ENCODE data around the gene CAPN10. TPM values are rescaled to one million over a fixed set of nuclear protein-coding genes. Genes with fewer than 3 reads are reported as not detected.
"Not testable (repeated sequence)": the region's sequence is repeated elsewhere in the genome, so short reads cannot be mapped to it uniquely, and the experiment has no call there.

The CAPN10 gene
- total RNA-seq, 1 experiment from 2014 or later, result 5.7 TPM

DNA sequence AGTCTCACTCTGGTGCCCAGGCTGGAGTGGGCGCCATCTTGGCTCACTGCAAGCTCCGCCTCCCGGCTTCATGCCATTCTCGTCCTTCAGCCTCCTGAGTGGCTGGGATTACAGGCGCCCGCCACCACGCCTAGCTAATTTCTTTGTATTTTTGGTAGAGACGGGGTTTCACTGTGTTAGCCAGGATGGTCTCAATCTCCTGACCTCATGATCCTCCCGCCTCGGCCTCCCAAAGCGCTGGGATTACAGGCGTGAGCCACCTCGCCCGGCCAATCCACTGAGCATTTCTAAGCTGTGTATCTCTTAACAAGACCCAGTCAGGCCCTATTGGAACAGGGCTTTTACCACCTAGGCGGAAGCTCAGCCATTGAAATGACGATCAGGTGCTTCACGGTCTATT lies 23.3 kb upstream of the CAPN10 start:
- not testable (repeated sequence) for DNase-seq (ENCODE audit: low spot score)

DNA sequence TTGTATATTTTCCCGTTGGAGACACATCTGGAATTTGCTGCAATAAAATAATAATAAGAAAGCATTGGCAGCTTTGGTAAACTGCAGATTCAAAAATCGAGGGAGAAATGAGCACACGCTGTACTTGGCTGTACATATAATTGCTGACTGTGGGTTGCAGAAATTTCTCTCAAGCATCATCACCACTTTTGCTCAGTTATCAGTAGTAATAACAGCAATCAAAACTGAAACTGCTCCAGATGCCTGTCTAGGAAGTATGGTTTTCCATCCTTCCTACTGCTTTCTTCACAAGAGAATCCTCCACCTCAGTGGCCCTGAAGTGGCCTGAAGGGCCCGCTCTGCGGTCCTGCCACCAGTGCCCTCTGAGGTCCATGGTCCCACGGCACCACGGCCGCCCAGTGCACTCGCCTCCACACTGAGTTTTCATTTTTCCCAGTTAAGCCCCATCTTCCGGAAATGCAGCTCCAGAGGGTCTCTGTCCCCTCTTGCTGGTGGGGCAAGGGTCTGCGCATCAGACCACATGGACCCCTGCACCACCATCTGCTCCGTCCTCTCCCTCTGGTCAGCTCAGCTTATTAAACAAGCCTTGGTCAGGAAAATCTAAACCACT lies 22.5 kb upstream of the CAPN10 start:
- DNase-seq (ENCODE audit: low spot score), result no peak

DNA sequence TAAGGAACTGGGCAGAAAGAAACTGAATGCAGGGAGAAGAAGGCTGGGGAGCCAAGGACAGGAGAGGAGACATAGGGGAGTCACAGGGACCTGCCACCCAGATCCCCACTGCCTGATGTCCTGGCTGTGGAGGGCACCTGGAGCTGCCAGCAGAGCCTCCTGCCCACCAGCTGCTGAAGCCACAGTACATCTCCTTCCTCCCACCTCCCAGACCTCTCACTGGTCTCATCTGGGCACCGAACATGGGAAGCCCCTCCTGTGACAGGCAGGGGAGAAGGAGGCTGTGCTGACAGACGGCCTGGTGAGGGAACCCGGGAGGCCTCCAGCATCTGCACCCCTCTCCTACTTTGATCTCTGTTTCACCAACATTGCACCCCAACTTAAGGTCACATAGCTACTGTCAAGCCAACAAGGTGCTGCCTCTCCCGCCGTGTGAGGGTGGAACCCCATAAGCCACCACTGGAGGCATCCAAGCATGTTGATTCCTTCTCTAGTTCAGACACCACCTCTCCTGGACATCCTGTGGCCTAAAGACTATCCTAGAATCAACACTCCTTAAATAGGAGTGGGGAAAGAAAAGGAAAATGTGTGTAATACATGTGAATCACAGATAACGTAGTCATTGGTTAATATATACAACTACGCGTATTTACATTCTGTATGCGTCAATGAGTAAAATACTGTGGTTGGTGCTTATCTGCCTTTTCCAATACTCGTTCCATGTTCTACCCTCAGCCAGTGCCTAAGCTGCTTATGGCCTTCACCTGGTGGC lies 21.8 kb upstream of the CAPN10 start:
- peak; percentile 73 for DNase-seq (ENCODE audit: low spot score)

DNA sequence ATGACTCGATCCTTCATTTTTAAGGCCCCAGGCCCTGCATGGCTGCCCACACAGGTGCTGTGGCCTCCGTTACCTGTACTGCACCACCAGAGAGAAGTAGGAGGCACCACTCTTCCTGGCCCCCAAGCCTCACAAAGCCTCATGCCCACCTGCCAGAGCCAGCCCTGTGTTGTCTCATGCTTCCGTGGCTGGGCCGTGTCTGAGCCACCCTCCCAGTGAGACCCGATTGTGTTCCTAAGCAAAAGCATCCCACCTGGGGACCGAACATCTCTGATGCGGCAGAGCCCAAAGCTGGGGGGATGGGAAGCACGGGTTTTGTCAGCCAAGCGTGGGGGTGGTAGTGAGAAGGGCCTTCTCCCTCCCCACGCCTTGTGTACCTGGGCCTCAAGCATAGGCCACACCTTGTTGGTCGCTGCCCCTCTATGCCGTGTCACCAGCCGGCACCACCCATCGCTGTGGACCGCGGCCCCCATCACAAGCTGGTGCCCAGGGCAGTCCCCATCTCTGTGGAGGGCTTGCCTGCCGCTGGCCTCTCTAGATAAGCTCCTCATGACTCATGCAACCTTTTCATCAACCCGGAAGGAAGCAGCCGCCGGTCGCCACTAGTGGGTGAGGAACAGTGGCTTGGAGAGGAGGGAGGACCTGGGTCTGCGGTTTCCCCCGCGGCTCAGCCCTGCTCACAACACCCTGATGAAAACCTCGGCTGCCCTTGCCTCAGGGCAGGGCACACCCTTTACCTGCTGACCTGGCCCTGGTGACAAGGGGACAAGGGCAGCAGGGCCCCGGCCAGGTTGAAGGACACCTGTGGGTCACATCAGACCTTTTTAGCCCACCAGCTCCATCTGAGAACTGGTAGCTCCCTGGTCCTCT lies 21.0 kb upstream of the CAPN10 start:
- DNase-seq (ENCODE audit: low spot score), result peak; percentile 95

DNA sequence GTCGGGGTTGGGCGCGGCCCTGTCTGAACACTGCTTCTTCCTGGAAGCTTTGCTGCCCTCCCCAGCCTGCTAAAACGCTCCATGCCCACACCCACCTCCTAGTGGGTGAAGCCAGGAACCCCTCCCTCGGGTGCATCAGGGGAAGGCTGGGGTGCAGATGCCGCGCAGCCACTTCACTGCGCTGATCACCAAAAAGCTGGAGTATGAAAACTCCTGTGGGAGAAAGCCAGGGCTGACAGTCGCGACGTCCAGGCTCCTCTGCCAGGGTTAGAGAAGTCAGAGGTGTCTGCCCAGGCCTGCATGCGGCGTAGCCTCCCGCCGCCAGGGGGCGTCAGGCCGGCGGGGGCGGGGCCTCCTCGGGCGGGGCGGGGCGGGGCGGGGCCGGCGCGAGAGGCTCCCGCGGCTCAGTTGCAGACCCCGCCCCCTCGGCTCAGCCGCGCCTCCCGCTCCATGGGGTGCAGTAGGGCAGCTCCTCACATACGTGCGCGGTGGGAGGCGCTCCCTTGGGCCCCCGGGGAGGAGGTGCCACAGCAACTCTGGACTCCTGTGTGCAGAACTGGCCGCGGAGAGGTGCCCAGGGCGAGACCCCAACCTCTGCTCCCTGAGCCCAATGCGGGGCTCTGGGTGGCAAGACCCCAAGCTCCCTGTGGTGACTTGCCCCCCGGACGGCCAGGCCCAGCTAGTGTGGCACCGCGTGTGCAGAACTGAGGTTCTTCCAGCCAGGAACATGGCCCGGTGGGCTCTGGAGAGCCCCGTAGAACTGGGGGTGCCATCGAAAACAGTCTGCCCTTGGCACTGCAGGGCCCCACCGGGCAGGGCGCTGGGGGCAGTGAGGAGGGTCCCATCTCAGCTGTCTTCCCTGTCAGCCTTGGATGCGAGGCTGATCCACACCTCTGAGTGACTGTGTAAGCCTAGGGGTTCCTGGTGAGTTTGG lies 20.1 kb upstream of the CAPN10 start:
- DNase-seq (ENCODE audit: low spot score), result peak; percentile 86

DNA sequence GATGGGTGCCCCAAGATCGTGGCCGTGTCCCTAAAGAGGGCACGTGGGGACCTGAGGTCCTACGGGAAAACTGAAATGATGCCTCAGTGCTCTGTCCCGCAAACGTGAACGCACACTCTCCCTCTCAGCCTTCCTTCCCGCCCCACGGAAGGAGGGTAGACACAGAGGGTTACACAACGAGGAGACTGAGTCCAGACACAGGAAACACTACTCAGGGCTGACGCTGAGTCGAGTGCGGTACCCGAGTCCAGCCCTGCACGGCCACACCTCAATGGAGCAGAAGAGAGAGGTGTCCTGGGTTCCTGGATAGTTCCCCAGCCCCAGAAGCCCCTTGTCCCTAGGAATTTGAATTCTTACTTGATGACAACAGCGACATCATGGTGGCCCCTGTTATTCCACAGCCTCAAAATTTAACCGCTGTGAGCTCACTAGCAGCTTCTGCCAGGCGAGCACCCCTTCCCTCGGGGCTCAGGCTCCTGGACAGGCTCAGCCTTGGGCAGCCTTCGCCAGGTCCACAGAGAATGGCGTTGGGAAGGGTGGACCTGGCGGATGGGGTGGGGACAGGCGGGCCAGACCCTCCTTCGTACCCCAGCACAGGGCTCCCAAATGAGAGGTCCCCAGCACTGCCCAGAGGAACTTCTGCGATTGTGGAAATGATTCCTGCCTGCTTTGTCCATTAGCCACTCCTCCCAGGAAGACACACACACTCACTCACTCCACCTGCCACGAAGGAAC lies 19.2 kb upstream of the CAPN10 start:
- no peak for DNase-seq (ENCODE audit: low spot score)

DNA sequence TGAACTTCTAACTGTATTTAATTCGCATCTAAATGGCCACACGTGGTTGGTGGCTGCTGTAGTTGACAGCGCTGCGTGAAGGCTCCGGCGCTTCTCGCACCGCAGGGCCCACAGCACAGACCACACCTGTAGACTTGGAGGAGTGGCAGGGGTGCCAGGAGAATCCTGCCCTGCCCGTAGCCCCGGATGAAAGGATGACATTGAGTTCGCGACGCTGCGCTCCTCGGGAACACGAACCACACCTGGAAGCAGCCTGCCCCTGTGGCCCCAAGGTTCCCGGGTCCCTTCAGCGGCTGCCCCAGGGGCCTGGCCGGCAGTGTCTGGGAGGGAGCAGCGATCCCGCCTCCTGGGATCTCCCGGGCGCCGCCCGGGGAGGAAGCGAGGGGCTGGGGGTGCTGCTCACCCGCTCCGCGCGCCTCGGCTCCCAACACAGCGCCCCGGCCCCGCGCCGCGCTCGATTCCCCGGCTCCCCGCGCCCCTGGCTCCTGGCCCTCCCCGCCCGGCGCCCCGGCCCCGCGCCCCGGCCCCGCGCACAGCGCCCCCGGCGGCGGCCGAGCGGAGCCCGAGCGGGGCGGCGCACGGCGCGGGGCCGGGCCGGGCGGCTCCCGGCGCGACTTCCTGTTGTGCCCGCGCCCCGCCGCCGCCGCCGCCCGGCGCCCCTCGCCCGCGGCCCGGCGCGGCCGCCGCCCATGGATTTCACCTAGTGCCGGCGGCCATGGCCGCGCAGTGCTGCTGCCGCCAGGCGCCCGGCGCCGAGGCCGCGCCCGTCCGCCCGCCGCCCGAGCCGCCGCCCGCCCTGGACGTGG lies 18.5 kb upstream of the CAPN10 start, which contains the start of gene RNPEPL1:
Gene RNPEPL1, plus strand, starts transcription at position 613 of the 806 bp plus-strand sequence. Its CDS starts 103 bp downstream, at position 716.
- DNase-seq (ENCODE audit: low spot score), result no peak

DNA sequence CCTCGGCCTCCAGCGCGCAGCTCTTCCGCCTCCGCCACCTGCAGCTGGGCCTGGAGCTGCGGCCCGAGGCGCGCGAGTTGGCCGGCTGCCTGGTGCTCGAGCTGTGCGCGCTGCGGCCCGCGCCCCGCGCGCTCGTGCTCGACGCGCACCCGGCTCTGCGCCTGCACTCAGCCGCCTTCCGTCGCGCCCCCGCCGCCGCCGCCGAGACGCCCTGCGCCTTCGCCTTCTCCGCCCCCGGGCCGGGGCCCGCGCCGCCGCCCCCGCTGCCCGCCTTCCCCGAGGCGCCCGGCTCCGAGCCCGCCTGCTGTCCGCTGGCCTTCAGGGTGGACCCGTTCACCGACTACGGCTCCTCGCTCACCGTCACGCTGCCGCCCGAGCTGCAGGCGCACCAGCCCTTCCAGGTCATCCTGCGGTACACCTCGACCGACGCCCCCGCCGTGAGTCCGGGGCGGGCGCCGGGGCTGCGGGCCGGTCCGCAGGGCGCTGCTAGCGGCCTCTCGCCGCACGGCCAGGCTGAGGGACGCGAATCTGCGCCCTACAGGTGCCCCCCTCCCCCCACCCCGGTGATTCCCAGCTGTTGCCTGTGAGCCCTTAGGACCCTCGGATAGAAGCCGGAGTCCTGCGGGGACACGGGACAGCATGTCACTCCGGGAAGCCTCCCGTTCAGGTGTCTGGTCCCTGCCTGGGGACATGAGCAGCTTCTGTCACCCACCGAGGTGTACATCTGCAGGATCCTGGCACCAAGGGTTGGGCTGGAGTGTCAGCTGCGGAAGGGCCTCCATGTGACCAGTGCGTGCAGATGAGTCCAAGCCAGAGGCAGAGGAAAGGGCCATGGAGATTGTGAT lies 17.6 kb upstream of the CAPN10 start:
- peak; percentile 32 for DNase-seq (ENCODE audit: low spot score)

DNA sequence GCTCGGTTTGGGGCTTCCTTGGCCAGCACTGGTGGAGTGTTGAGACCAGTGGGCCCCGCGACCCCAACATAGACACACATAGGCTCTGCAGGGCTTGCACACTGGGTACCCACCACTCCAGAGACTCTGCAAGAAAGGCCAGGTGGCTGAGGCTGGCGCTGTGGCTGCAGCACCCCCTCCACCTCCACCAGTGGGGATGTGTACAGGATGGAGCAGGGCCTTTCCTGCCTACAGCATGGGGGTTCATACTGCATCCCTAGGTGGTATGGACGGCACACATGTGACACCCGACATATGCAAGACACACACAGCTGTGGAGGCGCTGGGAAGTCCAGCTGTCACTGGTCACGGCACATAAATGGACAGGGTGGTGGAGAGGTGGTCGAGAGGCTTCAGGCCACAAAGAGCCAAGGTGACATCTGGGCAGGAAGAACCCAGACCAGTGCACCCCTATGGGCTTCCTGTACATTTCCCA lies 17.0 kb upstream of the CAPN10 start:
- no peak for DNase-seq (ENCODE audit: low spot score)

DNA sequence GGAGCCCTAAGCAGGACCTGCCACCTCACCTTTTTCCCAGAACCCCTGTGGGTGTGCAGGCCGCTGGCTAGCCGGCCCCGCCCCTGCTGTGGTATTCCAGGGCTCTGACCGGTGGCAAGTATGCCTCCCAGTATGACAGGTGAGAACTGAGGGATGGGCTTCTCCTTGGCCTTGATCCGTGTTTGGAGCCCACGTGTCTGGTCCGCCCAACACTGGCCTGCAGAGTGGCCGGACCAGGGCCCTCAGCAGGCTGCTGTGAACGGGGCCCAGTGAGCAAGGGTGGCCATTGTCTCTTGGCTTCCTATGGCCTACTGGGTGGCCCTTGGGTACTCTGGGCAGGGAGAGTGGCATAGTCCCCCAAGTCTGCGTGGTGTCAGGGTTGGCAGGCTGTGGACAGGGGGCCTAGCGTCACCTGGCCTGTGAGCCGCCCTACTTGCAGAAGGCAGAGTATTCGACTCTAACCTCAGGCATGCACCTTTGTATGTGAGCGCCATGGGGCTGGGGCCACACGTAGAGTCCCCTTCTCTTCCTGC lies 16.5 kb upstream of the CAPN10 start:
- DNase-seq (ENCODE audit: low spot score), result no peak

DNA sequence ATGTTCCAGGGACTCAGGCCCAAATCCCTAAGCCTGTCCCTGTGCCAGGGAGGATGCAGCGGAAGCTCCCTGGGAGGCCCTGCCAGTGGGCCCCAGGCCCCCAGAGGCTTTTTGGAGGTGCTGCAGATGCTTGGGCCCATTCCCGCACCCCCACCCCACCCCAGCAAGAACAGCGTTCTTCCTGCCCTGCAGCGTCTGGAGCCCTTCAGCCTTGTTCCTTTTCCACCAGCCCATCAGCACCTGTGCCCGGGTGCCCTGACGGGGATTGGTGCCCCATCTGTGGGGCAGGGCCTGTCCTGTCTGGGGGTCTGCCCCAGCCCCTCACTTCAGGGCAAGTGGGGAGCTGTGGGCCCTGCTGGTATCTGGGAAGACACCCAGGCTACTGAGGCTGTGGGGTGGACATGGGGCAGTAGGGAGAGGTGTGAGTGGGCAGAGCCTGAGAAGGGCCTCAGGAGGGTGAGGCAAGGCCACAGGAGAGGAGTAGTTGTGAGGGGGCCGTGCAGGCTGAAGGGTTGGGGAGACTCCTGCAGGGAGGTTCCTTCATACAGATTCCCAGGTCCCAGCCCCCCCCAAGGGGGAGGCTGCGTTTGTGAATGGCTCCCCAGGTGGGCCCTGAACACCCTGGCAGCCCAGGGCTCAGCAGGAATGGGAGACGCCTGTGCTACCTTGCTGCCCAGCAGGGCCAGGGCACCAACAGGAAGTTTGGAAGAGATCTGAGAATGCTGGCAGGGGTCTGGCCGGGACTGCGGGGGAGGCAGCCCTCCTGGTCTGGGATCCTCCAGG lies 15.8 kb upstream of the CAPN10 start:
- no peak for DNase-seq (ENCODE audit: low spot score)

DNA sequence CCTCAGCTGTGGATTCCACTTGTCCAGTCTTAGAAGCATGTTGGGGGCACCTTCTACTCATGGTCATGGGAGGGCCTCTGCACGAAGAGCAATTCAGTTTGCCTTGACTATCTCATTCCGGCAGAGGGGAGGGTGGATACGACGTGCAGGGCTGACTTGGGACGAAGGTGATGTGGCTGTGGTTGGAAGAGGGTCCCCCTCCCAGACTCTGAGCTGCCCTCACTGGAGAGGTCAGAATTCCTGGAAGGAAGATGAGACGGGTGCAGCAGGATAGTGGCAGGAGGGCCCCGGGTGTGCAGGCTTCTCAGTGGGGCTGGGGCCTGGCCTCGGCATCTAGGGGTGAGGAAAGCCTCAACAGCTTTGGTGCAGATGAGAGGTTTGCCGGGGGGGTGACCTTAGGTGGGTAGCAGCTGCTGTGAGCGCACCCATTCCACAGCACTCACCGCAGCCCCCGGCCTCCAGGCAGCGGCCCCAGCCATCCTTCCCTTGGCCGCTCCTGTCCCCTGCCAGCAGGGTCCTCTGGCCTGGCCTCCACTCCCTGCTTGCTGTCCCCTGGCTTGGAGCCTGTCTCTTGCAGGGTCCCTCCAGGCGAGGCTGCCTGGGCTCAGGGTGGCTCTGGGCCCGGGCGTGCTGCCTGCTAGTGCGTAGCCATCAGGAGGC lies 15.1 kb upstream of the CAPN10 start:
- no peak for DNase-seq (ENCODE audit: low spot score)

DNA sequence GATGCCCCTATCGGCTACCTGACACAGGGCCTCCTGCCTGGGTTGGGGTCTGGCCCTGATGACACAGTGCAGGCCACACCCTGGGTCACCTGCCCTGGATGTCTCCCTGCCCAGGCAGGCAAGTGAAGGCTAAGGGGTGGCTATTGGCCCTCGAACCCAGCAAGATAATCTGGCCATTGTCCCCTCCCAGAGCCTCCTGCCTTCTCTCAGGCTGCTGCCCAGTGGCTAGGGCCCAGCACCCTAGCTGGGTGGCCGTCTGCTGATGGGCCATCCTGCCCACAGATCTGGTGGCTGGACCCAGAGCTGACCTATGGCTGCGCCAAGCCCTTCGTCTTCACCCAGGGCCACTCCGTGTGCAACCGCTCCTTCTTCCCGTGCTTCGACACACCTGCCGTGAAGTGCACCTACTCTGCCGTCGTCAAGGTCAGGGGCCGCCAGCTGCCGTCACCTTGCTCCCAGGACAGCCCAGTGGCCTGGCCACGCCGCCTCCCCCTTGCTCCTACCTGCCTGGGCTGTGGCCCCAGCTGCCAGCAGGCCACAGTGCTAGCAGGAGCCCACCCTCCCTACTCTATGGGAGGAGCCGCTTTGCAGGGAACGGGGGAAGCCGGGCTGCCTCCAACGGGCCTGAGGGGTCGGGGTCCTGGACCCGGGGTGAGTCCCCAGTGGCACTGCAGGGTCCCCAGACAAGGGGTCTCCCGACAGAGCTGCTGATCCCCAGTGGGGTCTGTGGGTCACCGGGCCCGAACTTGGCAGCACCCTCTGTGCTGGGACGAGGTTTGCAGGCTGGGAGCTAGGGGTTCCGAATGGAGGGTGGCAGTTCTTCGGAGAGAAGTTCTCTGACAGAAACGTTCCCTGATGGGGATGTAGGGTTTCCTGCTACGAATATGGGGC lies 14.1 kb upstream of the CAPN10 start:
- DNase-seq (ENCODE audit: low spot score), result no peak

DNA sequence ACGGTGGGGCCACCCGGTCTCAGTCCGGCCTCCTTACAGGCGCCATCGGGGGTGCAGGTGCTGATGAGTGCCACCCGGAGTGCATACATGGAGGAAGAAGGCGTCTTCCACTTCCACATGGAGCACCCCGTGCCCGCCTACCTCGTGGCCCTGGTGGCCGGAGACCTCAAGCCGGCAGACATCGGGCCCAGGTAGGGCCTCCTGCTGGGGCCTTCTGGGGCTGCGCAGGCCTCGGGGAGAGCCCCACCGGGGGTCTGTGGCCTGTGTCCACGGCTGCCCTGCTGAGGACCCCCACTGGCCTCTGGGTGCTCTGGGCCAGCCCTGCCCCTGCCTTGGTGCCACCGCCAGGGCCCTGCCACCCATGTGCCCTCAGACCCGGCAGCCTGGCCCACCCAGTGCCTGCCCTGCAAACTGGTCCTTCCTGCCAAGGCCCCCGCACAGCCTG lies 13.4 kb upstream of the CAPN10 start:
- no peak for DNase-seq (ENCODE audit: low spot score)

DNA sequence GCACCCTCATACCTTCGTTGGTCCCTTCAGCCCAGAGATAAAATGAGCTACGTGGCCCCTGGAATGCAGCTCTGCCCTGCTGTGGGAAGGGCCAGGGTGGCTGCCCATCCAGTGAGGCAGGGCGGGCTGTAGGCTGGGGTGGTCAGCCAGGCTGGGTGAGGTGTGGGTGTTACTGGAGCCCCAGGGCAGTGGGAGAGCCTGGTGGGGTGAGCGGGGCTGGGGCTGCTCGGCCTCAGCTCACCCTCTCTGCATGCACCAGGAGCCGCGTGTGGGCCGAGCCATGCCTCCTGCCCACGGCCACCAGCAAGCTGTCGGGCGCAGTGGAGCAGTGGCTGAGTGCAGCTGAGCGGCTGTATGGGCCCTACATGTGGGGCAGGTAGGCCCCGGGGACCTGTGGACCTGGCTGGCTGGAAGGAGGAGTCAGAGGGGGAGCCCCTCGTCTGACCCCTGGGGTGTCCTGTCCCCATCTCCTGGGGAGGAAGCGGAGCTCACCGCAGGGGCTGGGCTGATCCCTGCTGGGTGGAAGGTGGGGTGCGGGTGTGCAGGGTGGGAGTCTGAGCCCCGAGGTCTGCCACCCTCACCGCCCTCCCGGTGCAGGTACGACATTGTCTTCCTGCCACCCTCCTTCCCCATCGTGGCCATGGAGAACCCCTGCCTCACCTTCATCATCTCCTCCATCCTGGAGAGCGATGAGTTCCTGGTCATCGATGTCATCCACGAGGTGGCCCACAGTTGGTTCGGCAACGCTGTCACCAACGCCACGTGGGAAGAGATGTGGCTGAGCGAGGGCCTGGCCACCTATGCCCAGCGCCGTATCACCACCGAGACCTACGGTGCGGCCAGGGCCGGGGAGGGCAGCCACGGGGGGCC lies 12.8 kb upstream of the CAPN10 start:
- DNase-seq (ENCODE audit: low spot score), result no peak
